Stimulated activated CD8-positive, alpha-beta memory T cell treated with anti-CD3 and anti-CD28 coated beads, Interleukin-12 subunit alpha, Interleukin-12 subunit beta, amount 100 ng/mL, for 24 hours (primary cell): Measurements from ENCODE around the gene ARHGEF12.

ENCODE experiments used
- DNase-seq: peaks from one replicate; pipeline ENCODE4 v3.0.0-alpha.2; 2020; ENCODE audit errors: extremely low read depth

Gene ARHGEF12

GRCh38 chr11:120517801-120518291, 181.6 kb downstream of the ARHGEF12 start:
- no peak for DNase-seq

DNA sequence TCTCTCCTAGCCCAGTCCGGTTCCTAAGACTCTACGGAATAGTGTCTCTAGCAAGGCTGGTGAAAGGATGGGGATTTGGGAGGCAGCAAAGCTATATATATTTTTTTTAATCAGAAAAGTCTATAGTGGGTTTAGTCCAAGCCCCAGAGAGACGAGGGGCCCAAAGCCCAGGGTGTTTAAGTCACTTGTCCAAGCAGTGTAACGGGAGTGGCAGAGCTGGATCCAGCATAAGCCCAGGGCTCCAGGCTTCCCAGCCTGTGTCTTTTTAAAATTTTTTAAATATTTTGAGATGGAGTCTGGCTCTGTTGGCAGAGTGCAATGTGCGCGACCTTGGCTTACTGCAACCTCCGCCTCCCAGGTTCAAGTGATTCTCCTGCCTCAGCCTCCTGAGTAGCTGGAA, 182.1 kb downstream of the ARHGEF12 start:
- no peak for DNase-seq

- no peak for DNase-seq
These were observed 183.3 kb downstream of the ARHGEF12 start for GRCh38 chr11:120519474-120519873.

DNA sequence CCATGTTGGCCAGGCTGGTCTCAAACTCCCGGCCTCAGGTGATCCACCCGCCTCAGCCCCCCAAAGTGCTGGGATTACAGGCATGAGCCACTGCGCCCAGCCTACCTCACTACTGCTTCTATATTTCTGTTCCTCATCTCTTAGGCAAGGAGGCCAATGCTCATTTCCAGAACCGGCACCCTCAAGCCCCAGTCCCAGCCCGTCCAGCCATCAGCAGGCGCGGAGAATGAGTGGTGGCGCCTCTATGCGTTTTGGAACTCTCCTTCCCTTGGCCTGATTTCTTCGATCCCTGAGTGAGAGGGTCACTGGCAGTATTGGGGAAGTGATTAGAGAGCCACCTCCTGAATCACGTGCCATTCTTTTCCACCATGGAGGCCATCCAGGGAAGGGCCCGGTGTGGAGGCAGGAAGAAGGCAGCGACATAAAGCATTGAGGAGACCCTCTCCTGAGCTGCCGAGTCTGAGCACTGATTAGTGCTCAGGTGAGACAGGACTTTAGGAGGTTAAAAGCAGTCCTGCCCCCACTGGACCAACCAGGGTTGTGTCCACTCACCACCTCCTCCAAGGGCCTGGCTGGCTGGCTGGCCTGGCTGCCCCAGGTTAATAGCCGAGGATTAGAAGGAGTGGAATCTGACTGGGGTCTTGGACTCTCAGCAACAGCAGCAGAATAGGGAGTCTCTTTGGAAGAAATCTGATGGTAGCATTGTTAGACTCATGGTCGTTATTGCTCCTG, 184.0 kb downstream of the ARHGEF12 start:
- no peak for DNase-seq

GRCh38 chr11:120521176-120521575, 185.0 kb downstream of the ARHGEF12 start:
- DNase-seq, result no peak

DNA sequence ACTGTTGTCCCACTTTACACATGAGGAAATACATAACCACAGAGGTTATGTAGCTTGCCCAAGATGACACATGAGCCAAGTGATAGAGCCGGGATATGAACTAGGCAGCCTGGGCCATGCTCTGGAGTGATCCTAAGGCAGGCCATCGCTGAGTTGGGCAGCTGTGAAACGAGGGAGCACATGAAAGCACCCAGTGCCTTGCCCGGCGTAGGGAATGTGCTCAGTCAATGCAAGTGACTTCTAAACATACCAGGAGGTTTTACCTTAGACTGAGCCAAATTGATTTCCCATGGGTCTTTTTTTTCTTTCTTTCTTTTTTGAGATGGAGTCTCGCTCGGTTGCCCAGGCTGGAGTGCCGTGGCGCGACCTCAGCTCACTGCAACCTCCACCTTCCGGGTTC, 185.8 kb downstream of the ARHGEF12 start:
- DNase-seq, result no peak

- no peak for DNase-seq
These were observed 186.5 kb downstream of the ARHGEF12 start for GRCh38 chr11:120522736-120523135.

GRCh38 chr11:120523196-120523595, 187.0 kb downstream of the ARHGEF12 start:
- DNase-seq, result no peak

- no peak for DNase-seq
These were observed 188.4 kb downstream of the ARHGEF12 start for GRCh38 chr11:120524536-120525085.

DNA sequence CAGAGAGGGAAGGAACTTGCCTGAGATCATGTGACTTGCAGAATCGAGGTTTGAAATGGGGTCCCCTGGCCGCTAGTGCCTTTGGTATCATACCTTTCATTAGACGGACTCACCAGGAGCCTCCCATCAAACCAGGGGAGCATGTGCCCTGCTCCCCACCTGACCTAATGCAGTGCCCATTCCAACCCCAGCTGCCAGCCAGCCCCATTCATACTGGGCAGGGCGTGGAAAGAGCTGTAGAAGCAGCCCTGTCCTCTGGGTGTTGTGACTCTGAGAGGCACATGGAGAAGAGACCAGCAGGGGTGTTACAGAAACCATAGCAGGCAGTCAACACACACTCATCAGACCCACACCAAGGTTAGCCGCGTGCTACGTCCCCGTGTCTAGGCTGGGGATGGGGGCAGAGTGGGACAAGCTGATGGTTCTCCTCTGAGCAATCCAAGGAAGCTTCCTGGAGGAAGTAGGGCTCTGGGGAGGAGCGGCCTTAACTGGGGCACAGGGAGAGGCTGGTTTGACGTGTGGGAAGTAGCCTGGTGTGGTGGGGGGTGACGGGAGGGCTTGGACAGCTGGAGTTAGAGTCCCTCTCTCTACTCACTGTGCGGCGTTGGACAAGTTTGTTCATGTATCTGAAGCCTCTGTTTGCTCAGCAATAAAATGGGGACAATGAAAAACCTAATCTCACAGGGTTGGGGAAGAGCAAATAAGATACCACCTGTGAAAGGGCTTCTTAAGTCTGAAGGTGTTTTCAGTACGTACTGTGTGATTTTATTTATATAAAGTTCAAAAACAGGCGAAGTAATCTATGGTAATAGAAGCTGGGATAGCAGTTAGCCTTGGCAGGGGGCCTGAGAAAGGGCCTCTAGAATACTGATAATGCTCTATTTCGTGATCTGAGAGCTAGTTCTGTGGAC, 189.3 kb downstream of the ARHGEF12 start:
- no peak for DNase-seq

- no peak for DNase-seq
These were observed 190.0 kb downstream of the ARHGEF12 start for GRCh38 chr11:120526241-120526640.

DNA sequence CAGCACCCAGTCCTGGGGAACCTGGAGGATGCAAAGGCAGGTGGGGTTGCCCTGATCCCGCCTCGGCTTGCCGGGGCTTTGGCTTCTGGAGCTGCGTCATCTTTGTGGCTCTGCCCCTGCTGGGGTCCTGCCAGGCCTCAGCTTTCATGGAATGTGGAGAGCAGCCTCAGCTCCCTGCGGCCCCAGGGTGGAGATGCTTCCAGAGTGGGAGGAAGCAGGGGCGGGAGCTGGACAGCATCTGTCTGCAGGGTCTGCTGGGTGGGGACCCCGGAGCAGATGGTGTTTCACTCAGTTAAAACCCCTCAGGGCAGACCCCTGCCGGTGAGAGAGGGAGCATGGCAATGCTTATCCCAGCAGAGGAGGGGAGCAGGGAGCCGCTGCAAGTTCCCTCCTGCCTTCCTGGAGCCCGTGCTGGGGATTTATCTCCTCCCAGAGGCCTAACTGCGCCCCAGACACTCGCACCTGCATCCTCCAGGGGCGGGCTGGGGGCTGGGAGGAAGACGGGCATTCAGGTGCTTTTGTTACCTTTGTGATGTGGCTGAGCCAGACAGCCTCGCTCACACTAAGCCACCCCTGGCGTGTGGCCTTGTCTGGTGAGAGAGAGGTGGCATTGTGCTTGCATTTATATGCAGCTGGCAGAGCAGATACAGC, 191.0 kb downstream of the ARHGEF12 start:
- DNase-seq, result no peak

DNA sequence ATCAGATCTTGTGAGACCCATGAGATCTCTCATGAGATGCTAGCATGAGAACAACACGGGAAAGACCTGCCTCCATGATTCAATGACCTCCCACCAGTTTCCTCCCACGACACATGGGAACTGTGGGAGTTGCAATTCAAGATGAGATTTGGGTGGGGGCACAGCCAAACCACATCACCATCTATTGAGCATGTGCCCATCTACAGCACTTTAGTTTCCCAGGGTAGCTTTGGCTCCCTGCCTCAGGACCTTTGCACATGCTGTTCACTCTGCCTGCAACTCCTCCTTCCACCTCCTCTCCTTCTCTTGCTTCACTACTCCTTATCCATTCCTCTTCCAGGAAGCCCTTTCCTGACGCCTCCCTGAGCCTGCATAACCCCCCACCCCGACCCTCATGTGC, 192.5 kb downstream of the ARHGEF12 start:
- DNase-seq, result no peak

- no peak for DNase-seq
These were observed 193.0 kb downstream of the ARHGEF12 start for GRCh38 chr11:120529214-120529613.

GRCh38 chr11:120529911-120530310, 193.7 kb downstream of the ARHGEF12 start:
- no peak for DNase-seq

- no peak for DNase-seq
These were observed 196.0 kb downstream of the ARHGEF12 start for GRCh38 chr11:120532082-120532831.

DNA sequence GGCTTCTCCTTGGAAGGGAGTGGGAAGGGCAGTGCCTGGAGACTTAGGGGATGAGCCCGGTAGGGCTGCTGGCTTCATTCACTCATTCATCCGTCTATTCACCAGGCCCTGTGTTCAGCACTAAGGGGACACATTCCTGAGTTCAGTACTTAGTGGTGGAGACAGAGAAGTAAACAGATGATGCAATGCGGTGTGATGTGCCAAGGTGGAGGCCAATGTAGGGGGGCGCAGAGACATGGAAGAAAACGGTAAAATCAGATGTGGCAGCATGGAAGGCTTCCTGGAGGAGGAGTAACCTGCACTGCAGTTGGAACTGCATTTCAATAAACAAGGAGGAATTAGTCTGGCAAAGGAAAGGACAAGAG, 196.6 kb downstream of the ARHGEF12 start:
- no peak for DNase-seq

DNA sequence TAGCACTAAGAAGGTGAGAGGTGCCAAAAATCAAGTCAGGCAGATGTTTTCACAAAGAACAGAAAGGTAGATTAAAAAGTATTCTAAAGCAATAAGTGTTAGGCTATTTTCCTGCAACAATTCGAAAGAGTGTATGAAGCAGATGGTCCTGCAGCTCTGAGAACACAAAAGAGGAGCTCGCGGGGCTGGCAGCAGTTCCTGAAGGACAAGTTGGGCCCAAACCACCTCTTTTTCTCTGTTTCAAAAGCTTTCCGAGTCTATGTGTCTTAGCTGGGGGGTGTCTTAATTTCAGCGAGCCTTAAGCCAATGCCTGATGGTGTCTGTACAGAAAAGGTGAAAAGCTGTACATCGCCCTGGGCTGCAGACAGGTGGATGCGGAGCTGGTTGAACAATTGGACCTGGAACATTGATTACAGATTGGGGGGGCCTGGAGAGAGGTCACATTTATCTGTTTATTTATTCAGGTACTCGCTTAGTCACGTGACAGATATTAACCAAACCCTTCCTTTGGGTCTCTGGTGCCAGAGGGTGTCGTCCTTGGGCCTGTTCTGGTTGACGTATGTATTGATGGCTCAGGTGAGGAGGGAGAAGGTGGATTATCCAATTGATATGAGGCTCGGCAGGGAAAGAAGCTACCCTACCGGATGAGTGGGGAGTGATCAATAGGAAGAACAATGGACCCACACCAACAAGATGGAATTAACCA, 200.0 kb downstream of the ARHGEF12 start:
- no peak for DNase-seq

DNA sequence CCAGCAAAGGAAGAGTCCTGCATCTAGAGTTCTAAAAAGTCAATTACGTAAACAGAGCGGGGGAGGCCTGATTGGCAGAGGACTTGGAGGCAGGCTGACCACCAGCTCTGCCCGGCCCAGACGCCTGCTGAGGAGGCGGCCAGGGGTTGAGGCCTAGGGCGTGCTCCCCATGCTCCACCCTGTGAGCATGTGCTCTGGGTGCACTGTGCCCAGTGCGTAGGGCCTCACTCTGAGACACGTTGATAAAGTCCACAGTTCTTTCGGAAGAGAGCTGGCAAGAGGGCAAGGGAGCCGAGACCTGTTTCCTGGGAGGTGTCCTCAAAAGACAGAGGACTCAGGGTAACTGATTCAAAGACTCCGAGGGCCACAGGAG, 200.6 kb downstream of the ARHGEF12 start:
- no peak for DNase-seq

DNA sequence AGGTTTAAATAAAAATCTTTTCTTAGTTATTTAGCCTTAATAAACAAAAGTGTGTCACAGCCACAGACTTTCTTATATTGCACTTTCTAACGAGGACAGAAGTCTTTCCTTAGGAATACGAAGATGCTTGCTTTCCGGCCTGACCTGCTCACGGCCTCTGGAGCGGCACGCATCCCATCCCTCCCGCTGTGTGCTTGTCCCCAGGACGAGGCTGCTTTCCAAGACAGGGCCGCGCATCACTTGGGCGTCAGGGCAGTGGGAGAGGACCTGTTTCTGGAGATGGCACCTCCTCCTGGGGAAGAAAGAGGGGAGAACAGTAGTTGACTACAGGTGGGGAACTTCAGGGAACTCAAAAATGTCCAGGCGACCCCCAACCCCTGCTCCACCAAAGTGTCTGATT, 201.8 kb downstream of the ARHGEF12 start:
- DNase-seq, result no peak

DNA sequence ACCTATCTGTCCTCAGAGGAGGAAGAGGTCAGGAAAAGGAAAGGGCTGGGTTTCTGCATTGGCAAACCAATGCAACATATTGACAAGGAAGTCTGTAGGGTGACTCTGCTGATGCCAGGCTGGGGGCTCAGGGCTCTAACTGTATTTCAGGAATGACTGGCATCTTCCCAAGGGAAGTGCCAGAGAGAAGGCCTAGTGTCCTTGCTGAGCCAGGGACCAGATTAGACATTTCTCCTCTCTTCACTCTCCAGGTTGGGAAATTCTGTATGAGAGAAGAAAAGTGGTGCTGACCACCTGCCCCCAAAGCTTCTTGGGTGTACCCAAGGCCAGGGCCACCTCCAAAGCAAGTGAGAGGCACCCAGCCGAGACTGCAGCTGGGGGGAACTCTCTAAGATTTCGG, 202.5 kb downstream of the ARHGEF12 start:
- DNase-seq, result no peak
